HEK293 (cell line): ENCODE measurements around the gene CRNKL1.

Experiments
- CTCF ChIA-PET: fragments of 350-600 bp; formaldehyde crosslinking; extraction: SDS; loops from one replicate; lab custom pipeline; 2021; ENCODE audit warnings: antibody characterized with exemption; lab: Yijun Ruan, JAX
- POLR2A ChIA-PET: fragments of 300-600 bp; formaldehyde crosslinking; extraction: SDS; loops from one replicate; lab custom pipeline; 2020; ENCODE audit warnings: antibody characterized with exemption, inconsistent platforms; lab: Yijun Ruan, JAX
- H3K27ac ChIP-seq: fragments of 200-500 bp; sonication (Bioruptor generic); 2 replicates; pipeline ENCODE4 v1.5.1; 2014; ENCODE audit warnings: low read depth, low read length, control low read depth, inconsistent platforms; ENCODE audit errors: extremely low read depth
- H3K36me3 ChIP-seq, 2 experiments: fragments of 200-500 bp in 1 of 2; sonication (Bioruptor generic) in 1 of 2; 1 replicate in 1 of 2; 2 replicates in 1 of 2; pipeline ENCODE4 v1.5.1; 2014 to 2017; ENCODE audit warnings: inconsistent platforms in 2 of 2, low read length in 2 of 2; ENCODE audit not compliant: control insufficient read depth in 2 of 2, insufficient read depth in 1 of 2
- H3K4me1 ChIP-seq: fragments of 200-500 bp; sonication (Bioruptor generic); 2 replicates; pipeline ENCODE4 v1.5.1; 2014; ENCODE audit warnings: mild to moderate bottlenecking, low read length, inconsistent platforms; ENCODE audit not compliant: control insufficient read depth, insufficient read depth
- H3K4me3 ChIP-seq: 2 replicates; pipeline ENCODE4 v1.5.1; 2011; ENCODE audit warnings: low read depth, mild to moderate bottlenecking, control low read depth, low read length, moderate library complexity
- H3K9me3 ChIP-seq: fragments of 200-500 bp; sonication (Bioruptor generic); 2 replicates; pipeline ENCODE4 v1.5.1; 2014; ENCODE audit warnings: low read depth, low read length, inconsistent platforms; ENCODE audit not compliant: control insufficient read depth, insufficient read depth
- INSM2 ChIP-seq: fragments of 450-650 bp; formaldehyde crosslinking; IDR thresholded peaks from 2 replicates; pipeline ENCODE4 v1.5.1; 2016; ENCODE audit warnings: missing biosample characterization, missing genetic modification characterization
- KLF17 ChIP-seq: fragments of 450-650 bp; formaldehyde crosslinking; IDR thresholded peaks from 2 replicates; pipeline ENCODE4 v1.5.1; 2016; ENCODE audit warnings: missing biosample characterization, missing genetic modification characterization
- MEIS1 ChIP-seq: sonication (generic); formaldehyde crosslinking; IDR thresholded peaks from 2 replicates; pipeline ENCODE4 v1.8.1; 2022; ENCODE audit warnings: missing genetic modification reagents, mild to moderate bottlenecking, borderline replicate concordance
- OSR2 ChIP-seq: fragments of 450-650 bp; formaldehyde crosslinking; IDR thresholded peaks from 2 replicates; pipeline ENCODE4 v1.5.1; 2016; ENCODE audit warnings: missing biosample characterization, missing genetic modification characterization
- REPIN1 ChIP-seq: fragments of 450-650 bp; formaldehyde crosslinking; IDR thresholded peaks from 2 replicates; pipeline ENCODE4 v1.5.1; 2017; ENCODE audit warnings: missing biosample characterization, missing genetic modification characterization, low read depth
- SCRT2 ChIP-seq: fragments of 450-650 bp; formaldehyde crosslinking; IDR thresholded peaks from 2 replicates; pipeline ENCODE4 v1.5.1; 2016; ENCODE audit warnings: missing biosample characterization, missing genetic modification characterization
- TRIM28 ChIP-seq: IDR thresholded peaks from 2 replicates; pipeline ENCODE4 v1.6.1; 2011; ENCODE audit warnings: low read length, control low read depth, borderline replicate concordance
- ZBTB6 ChIP-seq: fragments of 450-650 bp; formaldehyde crosslinking; IDR thresholded peaks from 2 replicates; pipeline ENCODE4 v1.5.1; 2017; ENCODE audit warnings: missing biosample characterization, missing genetic modification characterization
- ZFP3 ChIP-seq: fragments of 450-650 bp; formaldehyde crosslinking; IDR thresholded peaks from 2 replicates; pipeline ENCODE4 v1.5.1; 2016; ENCODE audit warnings: low read depth, missing biosample characterization, missing genetic modification characterization
- ZFP69B ChIP-seq: fragments of 450-650 bp; formaldehyde crosslinking; IDR thresholded peaks from 2 replicates; pipeline ENCODE4 v1.5.1; 2016; ENCODE audit warnings: missing biosample characterization, missing genetic modification characterization
- ZIC2 ChIP-seq: fragments of 450-650 bp; formaldehyde crosslinking; IDR thresholded peaks from 2 replicates; pipeline ENCODE4 v1.5.1; 2016; ENCODE audit warnings: missing biosample characterization, missing genetic modification characterization
- ZNF10 ChIP-seq: fragments of 450-650 bp; formaldehyde crosslinking; IDR thresholded peaks from 2 replicates; pipeline ENCODE4 v1.5.1; 2017; ENCODE audit warnings: missing biosample characterization, missing genetic modification characterization
- ZNF214 ChIP-seq: fragments of 450-650 bp; formaldehyde crosslinking; IDR thresholded peaks from 2 replicates; pipeline ENCODE4 v1.5.1; 2017; ENCODE audit warnings: missing biosample characterization, mild to moderate bottlenecking, missing genetic modification characterization, borderline replicate concordance
- ZNF549 ChIP-seq: fragments of 450-650 bp; IDR thresholded peaks from 2 replicates; pipeline ENCODE4 v1.5.1; 2018; ENCODE audit warnings: missing biosample characterization, missing genetic modification characterization, mild to moderate bottlenecking, inconsistent platforms, moderate library complexity
- ZNF561 ChIP-seq: fragments of 450-650 bp; IDR thresholded peaks from 2 replicates; pipeline ENCODE4 v1.5.1; 2018; ENCODE audit warnings: missing biosample characterization, missing genetic modification characterization, borderline replicate concordance
- ZNF747 ChIP-seq: fragments of 450-650 bp; formaldehyde crosslinking; IDR thresholded peaks from 2 replicates; pipeline ENCODE4 v1.5.1; 2016; ENCODE audit warnings: missing biosample characterization, missing genetic modification characterization
- ZNF768 ChIP-seq: fragments of 450-650 bp; formaldehyde crosslinking; IDR thresholded peaks from 2 replicates; pipeline ENCODE4 v1.5.1; 2018; ENCODE audit warnings: missing biosample characterization, mild to moderate bottlenecking, missing genetic modification characterization
- ZSCAN4 ChIP-seq: fragments of 450-650 bp; formaldehyde crosslinking; IDR thresholded peaks from 2 replicates; pipeline ENCODE4 v1.5.1; 2017; ENCODE audit warnings: missing biosample characterization, missing genetic modification characterization
- TF ChIP-seq, protein P1 (sequence below): fragments of 450-650 bp; formaldehyde crosslinking; IDR thresholded peaks from 2 replicates; pipeline ENCODE4 v1.5.1; 2017; ENCODE audit warnings: missing biosample characterization, missing genetic modification characterization
- TF ChIP-seq, protein P2 (sequence below): fragments of 450-650 bp; formaldehyde crosslinking; IDR thresholded peaks from 2 replicates; pipeline ENCODE4 v1.5.1; 2016; ENCODE audit warnings: missing biosample characterization, missing genetic modification characterization, borderline replicate concordance

The CRNKL1 gene

GRCh38 chr20:20085071-20085470 is 32.8 kb upstream of the CRNKL1 start (continued):
- TF ChIP-seq ZNF561 (tag by site-specific recombination) (no peak), INSM2 (tag by site-specific recombination) (peak; percentile 69; the same call in 1 of the 2 replicates), ZNF768 (tag by site-specific recombination) (no peak), ZSCAN4 (tag by site-specific recombination) (no peak), TRIM28 (peak; percentile 35; the same call in 1 of the 2 replicates), ZFP69B (tag by site-specific recombination) (peak; percentile 61; the same call in 1 of the 2 replicates), SCRT2 (no peak), KLF17 (tag by site-specific recombination) (0 out of 2 replicates have a peak, but pooled peaks have one; percentile 37), ZFP3 (tag by site-specific recombination) (no peak), MEIS1 (CRISPR knock-in tag) (no peak), ZBTB6 (no peak)
- TF ChIP-seq, protein P1, sequence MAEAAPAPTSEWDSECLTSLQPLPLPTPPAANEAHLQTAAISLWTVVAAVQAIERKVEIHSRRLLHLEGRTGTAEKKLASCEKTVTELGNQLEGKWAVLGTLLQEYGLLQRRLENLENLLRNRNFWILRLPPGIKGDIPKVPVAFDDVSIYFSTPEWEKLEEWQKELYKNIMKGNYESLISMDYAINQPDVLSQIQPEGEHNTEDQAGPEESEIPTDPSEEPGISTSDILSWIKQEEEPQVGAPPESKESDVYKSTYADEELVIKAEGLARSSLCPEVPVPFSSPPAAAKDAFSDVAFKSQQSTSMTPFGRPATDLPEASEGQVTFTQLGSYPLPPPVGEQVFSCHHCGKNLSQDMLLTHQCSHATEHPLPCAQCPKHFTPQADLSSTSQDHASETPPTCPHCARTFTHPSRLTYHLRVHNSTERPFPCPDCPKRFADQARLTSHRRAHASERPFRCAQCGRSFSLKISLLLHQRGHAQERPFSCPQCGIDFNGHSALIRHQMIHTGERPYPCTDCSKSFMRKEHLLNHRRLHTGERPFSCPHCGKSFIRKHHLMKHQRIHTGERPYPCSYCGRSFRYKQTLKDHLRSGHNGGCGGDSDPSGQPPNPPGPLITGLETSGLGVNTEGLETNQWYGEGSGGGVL (tag by site-specific recombination), result no peak
- TF ChIP-seq, protein P2, sequence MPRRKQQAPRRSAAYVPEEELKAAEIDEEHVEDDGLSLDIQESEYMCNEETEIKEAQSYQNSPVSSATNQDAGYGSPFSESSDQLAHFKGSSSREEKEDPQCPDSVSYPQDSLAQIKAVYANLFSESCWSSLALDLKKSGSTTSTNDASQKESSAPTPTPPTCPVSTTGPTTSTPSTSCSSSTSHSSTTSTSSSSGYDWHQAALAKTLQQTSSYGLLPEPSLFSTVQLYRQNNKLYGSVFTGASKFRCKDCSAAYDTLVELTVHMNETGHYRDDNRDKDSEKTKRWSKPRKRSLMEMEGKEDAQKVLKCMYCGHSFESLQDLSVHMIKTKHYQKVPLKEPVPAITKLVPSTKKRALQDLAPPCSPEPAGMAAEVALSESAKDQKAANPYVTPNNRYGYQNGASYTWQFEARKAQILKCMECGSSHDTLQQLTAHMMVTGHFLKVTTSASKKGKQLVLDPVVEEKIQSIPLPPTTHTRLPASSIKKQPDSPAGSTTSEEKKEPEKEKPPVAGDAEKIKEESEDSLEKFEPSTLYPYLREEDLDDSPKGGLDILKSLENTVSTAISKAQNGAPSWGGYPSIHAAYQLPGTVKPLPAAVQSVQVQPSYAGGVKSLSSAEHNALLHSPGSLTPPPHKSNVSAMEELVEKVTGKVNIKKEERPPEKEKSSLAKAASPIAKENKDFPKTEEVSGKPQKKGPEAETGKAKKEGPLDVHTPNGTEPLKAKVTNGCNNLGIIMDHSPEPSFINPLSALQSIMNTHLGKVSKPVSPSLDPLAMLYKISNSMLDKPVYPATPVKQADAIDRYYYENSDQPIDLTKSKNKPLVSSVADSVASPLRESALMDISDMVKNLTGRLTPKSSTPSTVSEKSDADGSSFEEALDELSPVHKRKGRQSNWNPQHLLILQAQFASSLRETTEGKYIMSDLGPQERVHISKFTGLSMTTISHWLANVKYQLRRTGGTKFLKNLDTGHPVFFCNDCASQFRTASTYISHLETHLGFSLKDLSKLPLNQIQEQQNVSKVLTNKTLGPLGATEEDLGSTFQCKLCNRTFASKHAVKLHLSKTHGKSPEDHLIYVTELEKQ (tag by site-specific recombination), result 0 out of 2 replicates have a peak, but pooled peaks have one; percentile 27
- TF ChIP-seq, all 188 proteins: peak for 27

DNA sequence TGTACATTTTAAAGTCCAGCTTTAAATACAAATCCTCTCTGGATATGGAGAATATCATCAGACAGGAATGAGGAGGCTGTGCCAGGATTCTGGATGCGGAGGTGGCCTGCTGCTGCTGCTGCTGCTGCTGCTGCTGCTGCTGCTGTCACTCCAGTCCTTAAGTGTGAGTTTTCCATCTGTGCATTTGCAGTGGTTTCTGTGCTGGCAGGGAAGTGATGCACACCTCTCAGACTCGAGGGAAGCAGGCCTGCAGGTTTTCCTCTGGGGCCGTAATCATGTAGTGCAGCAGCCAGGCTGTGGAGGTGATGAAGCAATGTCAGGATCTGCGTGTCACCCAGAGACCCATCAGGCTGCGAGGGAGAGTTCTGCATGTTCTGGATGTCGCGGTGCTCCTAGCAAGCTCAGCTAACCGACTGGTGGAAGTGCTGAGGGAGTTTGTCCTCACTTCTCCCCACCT is 32.1 kb upstream of the CRNKL1 start:
- Histone ChIP-seq H3K4me3 (no peak overlapping the region), H3K4me1 (no peaks in the 10 kb centered on the region), H3K36me3 (no peaks in the 10 kb centered on the region), H3K9me3 (no peaks in the 10 kb centered on the region), H3K27ac (no peak overlapping the region)
- ChIA-PET POLR2A (no interaction called here), CTCF (interaction anchor here (0.6 to 5.7 kb wide), 14 partner anchors 9 to 1706 kb away, joined by 3 to 47 read pairs (median 3); no protein-coding TSS in a partner anchor)
- TF ChIP-seq REPIN1 (no peak), ZNF747 (tag by site-specific recombination) (no peak), ZNF549 (no peak), ZIC2 (tag by site-specific recombination) (no peak), OSR2 (tag by site-specific recombination) (no peak), ZNF10 (tag by site-specific recombination) (no peak), ZNF214 (tag by site-specific recombination) (no peak)
